ENCODE data around the gene APBA2. TPM values are rescaled to one million over a fixed set of nuclear protein-coding genes. Genes with fewer than 3 reads are reported as not detected.
A peak's percentile ranks its signal among the peaks of the same experiment; 100 is the strongest.

Gene APBA2
- total RNA-seq, 2 experiments from 2014 or later: 30.8 to 32.0 TPM

- H3K36me3 Mint-ChIP-seq (ENCODE audit: low read depth): peaks cover 20% of the 10 kb centered on the region
- peak overlapping the region; percentile 10 for H3K4me3 Mint-ChIP-seq
- ChIA-PET CTCF (interaction anchor here (0.7 to 4.8 kb wide), 10 partner anchors 10 to 43 kb away, joined by 3 to 38 read pairs (median 3); no protein-coding TSS in a partner anchor), POLR2A (interaction anchor here (1.3 kb wide), 1 partner anchor 13 kb away, joined by 3 read pairs; no protein-coding TSS in a partner anchor)
- peak; percentile 28 for ATAC-seq
- TF ChIP-seq, protein P1, sequence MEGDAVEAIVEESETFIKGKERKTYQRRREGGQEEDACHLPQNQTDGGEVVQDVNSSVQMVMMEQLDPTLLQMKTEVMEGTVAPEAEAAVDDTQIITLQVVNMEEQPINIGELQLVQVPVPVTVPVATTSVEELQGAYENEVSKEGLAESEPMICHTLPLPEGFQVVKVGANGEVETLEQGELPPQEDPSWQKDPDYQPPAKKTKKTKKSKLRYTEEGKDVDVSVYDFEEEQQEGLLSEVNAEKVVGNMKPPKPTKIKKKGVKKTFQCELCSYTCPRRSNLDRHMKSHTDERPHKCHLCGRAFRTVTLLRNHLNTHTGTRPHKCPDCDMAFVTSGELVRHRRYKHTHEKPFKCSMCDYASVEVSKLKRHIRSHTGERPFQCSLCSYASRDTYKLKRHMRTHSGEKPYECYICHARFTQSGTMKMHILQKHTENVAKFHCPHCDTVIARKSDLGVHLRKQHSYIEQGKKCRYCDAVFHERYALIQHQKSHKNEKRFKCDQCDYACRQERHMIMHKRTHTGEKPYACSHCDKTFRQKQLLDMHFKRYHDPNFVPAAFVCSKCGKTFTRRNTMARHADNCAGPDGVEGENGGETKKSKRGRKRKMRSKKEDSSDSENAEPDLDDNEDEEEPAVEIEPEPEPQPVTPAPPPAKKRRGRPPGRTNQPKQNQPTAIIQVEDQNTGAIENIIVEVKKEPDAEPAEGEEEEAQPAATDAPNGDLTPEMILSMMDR (IDR thresholded peaks at IDR 0.05): no peak
- intact Hi-C loops (cut with micrococcal nuclease): loop anchor here (5.0 kb wide), 1 partner anchor 36 kb away; no protein-coding TSS in a partner anchor
- DNase-seq: peak; percentile 63
- H3K4me1 Mint-ChIP-seq (ENCODE audit: low read depth): peaks cover 77% of the 10 kb centered on the region
- H3K27ac Mint-ChIP-seq: peak overlapping the region; percentile 83
- peaks cover 6% of the 10 kb centered on the region for H3K9me3 Mint-ChIP-seq
- H3K27me3 Mint-ChIP-seq: no peaks in the 10 kb centered on the region
Observed at GRCh38 chr15:28936481-28936881, 50.7 kb downstream of the APBA2 start.

DNA sequence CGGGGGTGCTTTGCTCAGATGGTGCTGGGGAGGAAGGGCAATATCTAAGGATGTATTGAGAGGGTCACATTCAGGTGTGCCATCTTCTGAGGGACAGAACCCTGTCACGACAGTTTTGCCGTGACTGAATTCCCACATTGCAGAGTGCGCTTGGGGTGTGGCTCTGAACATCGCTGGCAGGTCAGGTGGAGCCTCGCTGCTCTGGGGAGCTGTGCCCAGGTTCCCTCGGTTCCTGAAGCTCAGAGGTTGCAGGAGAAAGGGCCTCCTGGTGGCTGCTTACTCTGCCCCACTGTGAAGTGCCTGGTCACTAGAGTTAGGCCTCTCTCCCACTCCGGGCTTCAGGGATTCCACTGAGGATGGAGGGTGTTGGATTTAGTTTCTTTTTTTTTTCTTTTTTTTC lies 51.5 kb downstream of the APBA2 start:
- Mint-ChIP-seq H3K27me3 (no peaks in the 10 kb centered on the region), H3K9me3 (peaks cover 6% of the 10 kb centered on the region), H3K4me3 (peak overlapping the region; percentile 10), H3K36me3 (ENCODE audit: low read depth) (peaks cover 21% of the 10 kb centered on the region), H3K27ac (peak overlapping the region; percentile 83), H3K4me1 (ENCODE audit: low read depth) (peaks cover 80% of the 10 kb centered on the region)
- ChIA-PET CTCF (interaction anchor here (1.2 to 4.8 kb wide), 5 partner anchors 12 to 153 kb away, joined by 3 to 38 read pairs (median 7); no protein-coding TSS in a partner anchor), POLR2A (no interaction called here)
- intact Hi-C loops (cut with micrococcal nuclease): loop anchor here (5.0 kb wide), 1 partner anchor 35 kb away; no protein-coding TSS in a partner anchor
- TF ChIP-seq, protein P1 (IDR thresholded peaks at IDR 0.05): no peak
- ATAC-seq: no peak
- no peak for DNase-seq

DNA sequence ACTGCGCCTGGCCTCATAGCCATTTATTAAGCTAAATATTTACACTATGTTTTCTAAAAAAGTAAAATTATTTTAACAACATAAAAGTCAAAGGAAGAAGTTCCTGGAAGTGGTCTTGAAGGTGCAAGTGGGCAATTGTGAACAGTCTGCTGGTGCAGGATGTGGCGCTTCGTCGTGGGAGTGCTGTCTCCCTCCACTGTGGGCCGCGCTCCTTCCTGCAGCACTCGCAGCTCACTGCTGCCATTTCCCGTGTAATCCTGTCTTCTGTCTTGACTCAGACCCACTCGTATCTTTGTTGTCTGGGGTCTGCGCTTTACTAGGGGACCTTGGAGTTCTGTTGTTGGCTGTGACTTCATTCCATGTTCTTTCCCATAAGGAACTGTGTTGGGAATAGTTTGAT lies 56.3 kb downstream of the APBA2 start:
- ATAC-seq: peak; percentile 60
- POLR2A ChIA-PET: interaction anchor here (1.2 kb wide), 1 partner anchor 17 kb away, joined by 4 read pairs; no protein-coding TSS in a partner anchor

GRCh38 chr15:28942571-28942970 lies 56.8 kb downstream of the APBA2 start:
- intact Hi-C loops (cut with micrococcal nuclease): no loop called here
- ATAC-seq: no peak
- H3K36me3 Mint-ChIP-seq (ENCODE audit: low read depth): peaks cover 41% of the 10 kb centered on the region
- no peak for DNase-seq
- no peaks in the 10 kb centered on the region for H3K27me3 Mint-ChIP-seq
- POLR2A ChIA-PET: interaction anchor here (1.2 kb wide), 1 partner anchor 16 kb away, joined by 4 read pairs; no protein-coding TSS in a partner anchor
- peaks cover 74% of the 10 kb centered on the region for H3K4me1 Mint-ChIP-seq (ENCODE audit: low read depth)
- peaks cover 8% of the 10 kb centered on the region for H3K9me3 Mint-ChIP-seq
- TF ChIP-seq, protein P1 (IDR thresholded peaks at IDR 0.05): no peak
- CTCF ChIA-PET: interaction anchor here (0.9 to 1.5 kb wide), 2 partner anchors 15 to 21 kb away, joined by 3 to 4 read pairs; no protein-coding TSS in a partner anchor
- peak overlapping the region; percentile 67 for H3K27ac Mint-ChIP-seq
- no peak overlapping the region for H3K4me3 Mint-ChIP-seq

More for the DNA sequence above, 56.3 kb downstream of the APBA2 start:
- Mint-ChIP-seq H3K27me3 (no peaks in the 10 kb centered on the region), H3K27ac (peak overlapping the region; percentile 67), H3K4me3 (no peak overlapping the region), H3K4me1 (ENCODE audit: low read depth) (peaks cover 73% of the 10 kb centered on the region), H3K9me3 (peaks cover 8% of the 10 kb centered on the region), H3K36me3 (ENCODE audit: low read depth) (peaks cover 43% of the 10 kb centered on the region)
- CTCF ChIA-PET: interaction anchor here (0.8 to 1.5 kb wide), 4 partner anchors 13 to 98 kb away, joined by 3 to 4 read pairs (median 3); no protein-coding TSS in a partner anchor
- peak; percentile 69 for DNase-seq
- intact Hi-C loops (cut with micrococcal nuclease): no loop called here
- TF ChIP-seq, protein P1 (IDR thresholded peaks at IDR 0.05): no peak

- H3K9me3 Mint-ChIP-seq: peaks cover 8% of the 10 kb centered on the region
- TF ChIP-seq, protein P1 (IDR thresholded peaks at IDR 0.05): no peak
- DNase-seq (no peak), ATAC-seq (no peak)
- H3K4me3 Mint-ChIP-seq: no peak overlapping the region
- ChIA-PET CTCF (no interaction called here), POLR2A (no interaction called here)
- H3K4me1 Mint-ChIP-seq (ENCODE audit: low read depth): peaks cover 75% of the 10 kb centered on the region
- no peaks in the 10 kb centered on the region for H3K27me3 Mint-ChIP-seq
- no peak overlapping the region for H3K27ac Mint-ChIP-seq
- H3K36me3 Mint-ChIP-seq (ENCODE audit: low read depth): peaks cover 41% of the 10 kb centered on the region
- intact Hi-C loops (cut with micrococcal nuclease): no loop called here
Observed at GRCh38 chr15:28943146-28943545, 57.4 kb downstream of the APBA2 start.
